Endothelial cell of umbilical vein (primary cell): ENCODE data around the gene ROMO1. TPM values are rescaled to one million over a fixed set of nuclear protein-coding genes. Genes with fewer than 3 reads are reported as not detected.

ENCODE experiments used
- BruUV-seq: library from RNA; stranded (reverse); fragments of 400-500 nt; replicated peaks from 2 replicates; lab custom pipeline; 2021; lab: Mats Ljungman, UMichigan
- CTCF ChIA-PET: fragments of 300-600, 350-600 bp; sonication (Branson Sonifier 250); formaldehyde crosslinking; loops from one replicate; lab custom pipeline; 2021; ENCODE audit warnings: antibody characterized with exemption, inconsistent platforms; lab: Charles Lee
- POLR2A ChIA-PET: fragments of 300-600, 350-600 bp; sonication (Branson Sonifier 250); formaldehyde crosslinking; loops from one replicate; lab custom pipeline; 2021; ENCODE audit warnings: antibody characterized with exemption, inconsistent platforms; lab: Charles Lee
- DNase-seq: peaks from one replicate; pipeline ENCODE4 v3.0.0-alpha.2; 2011; ENCODE audit warnings: low read depth, low spot score
- FAIRE-seq: peaks from 2 replicates; lab custom pipeline; 2011; peaks lifted over from hg19 to GRCh38; lab: Jason Lieb, UNC
- H2AFZ ChIP-seq: 2 replicates; pipeline ENCODE4 v1.6.0; 2012; ENCODE audit warnings: low read depth, low read length, control low read depth, inconsistent platforms
- H3K27ac ChIP-seq: 2 replicates; pipeline ENCODE4 v1.5.1; 2011; ENCODE audit warnings: low read depth, mild to moderate bottlenecking, control low read depth, low read length, moderate library complexity; ENCODE audit not compliant: insufficient read depth
- H3K27me3 ChIP-seq, 2 experiments: 2 replicates each; pipeline versions ENCODE4 v1.6.0 to v1.6.1; 2011; ENCODE audit warnings: low read length in 2 of 2, mixed read lengths in 1 of 2; ENCODE audit not compliant: control insufficient read depth in 2 of 2, insufficient read depth in 2 of 2
- H3K36me3 ChIP-seq, 2 experiments: 2 replicates in 1 of 2; 3 replicates in 1 of 2; pipeline ENCODE4 v1.5.1; 2011; ENCODE audit warnings: low read length in 2 of 2, mild to moderate bottlenecking in 1 of 2, moderate library complexity in 1 of 2; ENCODE audit not compliant: control insufficient read depth in 2 of 2, insufficient read depth in 2 of 2; ENCODE audit errors: extremely low read depth in 1 of 2
- H3K4me1 ChIP-seq: 3 replicates; pipeline ENCODE4 v1.5.1; 2011; ENCODE audit warnings: mild to moderate bottlenecking, low read length; ENCODE audit not compliant: control insufficient read depth, insufficient read depth; ENCODE audit errors: extremely low read depth
- H3K4me2 ChIP-seq: 2 replicates; pipeline ENCODE4 v1.6.1; 2011; ENCODE audit warnings: low read length, control low read depth, mixed read lengths; ENCODE audit not compliant: insufficient read depth
- H3K4me3 ChIP-seq, 3 experiments: fragments of 200-600 bp in 1 of 3; sonication (generic), shearing (Covaris generic) in 1 of 3; replicated peaks in 1 of 3; 2 replicates each; pipeline ENCODE4 v1.5.1; 2011 to 2016; ENCODE audit warnings: control low read depth in 3 of 3, low read length in 3 of 3, mild to moderate bottlenecking in 2 of 3, inconsistent platforms in 1 of 3, low read depth in 1 of 3, moderate library complexity in 1 of 3; ENCODE audit not compliant: insufficient read depth in 1 of 3
- H3K79me2 ChIP-seq: 2 replicates; pipeline ENCODE4 v1.6.0; 2012; ENCODE audit warnings: low read length, inconsistent platforms; ENCODE audit not compliant: control insufficient read depth, insufficient read depth
- H3K9ac ChIP-seq: replicated peaks from 2 replicates; pipeline ENCODE3; 2011; ENCODE audit warnings: low read length, control low read depth; ENCODE audit not compliant: insufficient read depth; ENCODE audit errors: extremely low read depth
- H3K9me1 ChIP-seq: replicated peaks from 3 replicates; pipeline ENCODE4 v1.6.0; 2011; ENCODE audit warnings: mild to moderate bottlenecking, low read length; ENCODE audit not compliant: control insufficient read depth, insufficient read depth; ENCODE audit errors: extremely low read depth
- H3K9me3 ChIP-seq: replicated peaks from 2 replicates; pipeline ENCODE4 v1.5.1; 2012; ENCODE audit warnings: low read length, inconsistent platforms; ENCODE audit not compliant: control insufficient read depth, insufficient read depth
- H4K20me1 ChIP-seq: replicated peaks from 2 replicates; pipeline ENCODE3; 2011; ENCODE audit warnings: mild to moderate bottlenecking, low read length; ENCODE audit not compliant: control insufficient read depth, insufficient read depth; ENCODE audit errors: extremely low read depth
- EZH2 ChIP-seq: IDR thresholded peaks from 2 replicates; pipeline ENCODE4 v1.6.1; 2012; ENCODE audit warnings: borderline replicate concordance, low read depth, mild to moderate bottlenecking, moderate library complexity, low read length, inconsistent platforms; ENCODE audit not compliant: severe bottlenecking
- FOS ChIP-seq: IDR thresholded peaks from 2 replicates; pipeline ENCODE4 v1.6.1; 2011; ENCODE audit warnings: mild to moderate bottlenecking, low read length, moderate library complexity, borderline replicate concordance; ENCODE audit not compliant: insufficient read depth
- GATA2 ChIP-seq: IDR thresholded peaks from 2 replicates; pipeline ENCODE4 v1.7.0; 2011; ENCODE audit warnings: low read depth, mild to moderate bottlenecking, moderate library complexity, mixed read lengths, low read length; ENCODE audit not compliant: insufficient read length, insufficient read depth
- JUN ChIP-seq: IDR thresholded peaks from 2 replicates; pipeline ENCODE4 v1.6.1; 2011; ENCODE audit warnings: borderline replicate concordance, low read depth; ENCODE audit not compliant: insufficient read length, insufficient read depth
- MYC ChIP-seq: IDR thresholded peaks from one replicate; pipeline ENCODE4 v1.6.1; 2011; ENCODE audit warnings: mild to moderate bottlenecking, low read depth, low read length
- POLR2A ChIP-seq: IDR thresholded peaks from 2 replicates; pipeline ENCODE4 v1.6.1; 2012; ENCODE audit warnings: low read depth, mild to moderate bottlenecking, control low read depth, low read length
- POLR2AphosphoS5 ChIP-seq: IDR thresholded peaks from 2 replicates; pipeline ENCODE4 v1.6.1; 2012; ENCODE audit warnings: low read depth, mild to moderate bottlenecking, control low read depth, low read length, moderate library complexity; ENCODE audit not compliant: insufficient read depth
- dilution Hi-C: fragments of 300-500 bp; cut with MboI; formaldehyde crosslinking; loops from one replicate; pipeline ENCODE4 v1.15.0; 2019; ENCODE audit warnings: low sequenced_read_pairs; ENCODE audit not compliant: extremely low pct_ligation_motif_present
- intact Hi-C: fragments of 100-400 bp; cut with micrococcal nuclease; formaldehyde crosslinking; loops from one replicate; pipeline ENCODE4 v1.10.0; 2022
- polyA plus RNA-seq, 4 experiments: library from polyadenylated mRNA; depleted of rRNA in 3 of 4; stranded (reverse) in 3 of 4; unstranded in 1 of 4; fragments of >200 nt; gene quantifications; 2 replicates each; pipeline versions ENCODE4 v1.2.1 to v1.2.3, GENCODE V29; 2011 to 2012; ENCODE audit warnings: missing spikeins in 1 of 4
- total RNA-seq: library from RNA; stranded (reverse); gene quantifications from 2 replicates; pipeline ENCODE4 v1.2.3, GENCODE V29; 2021
- TF ChIP-seq, protein P1 (sequence below): IDR thresholded peaks from 2 replicates; pipeline ENCODE4 v1.6.1; 2011; ENCODE audit not compliant: insufficient read depth, insufficient read length
- TF ChIP-seq, protein P2 (sequence below), 2 donors: IDR thresholded peaks; 1 replicate in 1 of 2; 2 replicates in 1 of 2; pipeline ENCODE4 v1.5.1; 2011; ENCODE audit warnings: low read length in 2 of 2, mild to moderate bottlenecking in 2 of 2, moderate library complexity in 2 of 2, control low read depth in 1 of 2, inconsistent platforms in 1 of 2, low read depth in 1 of 2; ENCODE audit not compliant: insufficient read depth in 1 of 2; ENCODE audit errors: extremely low read depth in 1 of 2

The ROMO1 gene
- total and polyA plus RNA-seq, 2 donors (not counting 3 experiments of a cell fraction or from before 2014, with no cell fraction given) = 174 to 1,099 TPM

DNA sequence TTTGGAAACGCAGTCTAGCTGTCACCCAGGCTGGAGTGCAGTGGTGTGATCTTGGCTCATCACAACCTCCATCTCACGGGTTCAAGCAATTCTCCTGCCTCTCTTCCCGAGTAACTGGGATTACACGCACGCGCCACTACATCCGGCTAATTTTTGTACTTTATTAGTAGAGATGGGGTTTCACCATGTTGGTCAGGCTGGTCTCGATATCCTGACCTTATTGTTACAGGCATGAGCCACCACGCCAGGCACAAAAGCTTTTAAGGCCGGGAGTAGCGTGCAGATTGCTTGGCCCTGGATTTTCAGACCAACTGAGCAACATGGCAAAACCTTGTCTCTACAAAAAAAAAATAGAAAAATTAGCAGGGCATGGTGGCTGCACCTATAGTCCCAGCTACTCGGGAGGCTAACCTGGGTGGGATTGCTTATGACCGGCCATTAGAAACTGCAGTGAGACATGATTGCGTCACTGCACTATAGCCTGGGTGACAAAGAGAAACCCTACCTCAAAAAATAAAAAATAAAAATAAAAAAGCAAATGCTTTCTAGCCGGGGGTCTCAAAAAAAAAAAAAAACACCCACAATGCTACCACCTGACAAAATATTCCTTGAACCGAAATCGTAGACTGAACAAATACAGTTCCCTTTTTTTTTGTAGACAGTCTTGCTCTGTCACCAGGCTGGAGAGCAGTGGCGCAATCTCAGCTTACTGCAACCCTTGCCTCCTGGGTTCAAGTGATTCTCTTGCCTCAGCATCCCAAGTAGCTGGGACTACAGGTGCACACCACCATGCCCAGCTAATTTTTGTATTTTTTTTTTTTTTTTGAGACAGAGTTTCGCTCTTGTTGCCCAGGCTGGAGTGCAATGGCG is 27.9 kb downstream of the ROMO1 start:
- H3K9me3 ChIP-seq = no peaks in the 10 kb centered on the region
- DNase-seq (no peak), FAIRE-seq (no peak)
- no peak overlapping the region for H3K4me3 ChIP-seq
- BruUV-seq = no TSS peak
- H2AFZ ChIP-seq = no peak overlapping the region
- no peak overlapping the region for H3K9ac ChIP-seq
- H4K20me1 ChIP-seq = peaks cover 14% of the 10 kb centered on the region
- dilution Hi-C loops = no loop called here
- peaks cover 40 to 57% of the 10 kb centered on the region in 2 experiments for H3K36me3 ChIP-seq
- no peak overlapping the region for H3K27ac ChIP-seq
- H3K79me2 ChIP-seq = peaks cover 85% of the 10 kb centered on the region
- CTCF ChIA-PET = interaction anchor here (0.6 to 1.5 kb wide), 4 partner anchors 15 to 157 kb away, joined by 3 to 4 read pairs (median 3); partner anchors contain the start of genes PHF20 and RBM39
- POLR2A ChIA-PET = interaction anchor here (0.6 kb wide), 1 partner anchor 69 kb away, joined by 4 read pairs; no protein-coding TSS in a partner anchor
- H3K4me2 ChIP-seq = no peak overlapping the region
- H3K9me1 ChIP-seq = no peaks in the 10 kb centered on the region
- TF ChIP-seq FOS = no peak
- no peak for TF ChIP-seq MYC
- H3K27me3 ChIP-seq = no peaks in the 10 kb centered on the region
- intact Hi-C loops = no loop called here
- no peaks in the 10 kb centered on the region for H3K4me1 ChIP-seq

DNA sequence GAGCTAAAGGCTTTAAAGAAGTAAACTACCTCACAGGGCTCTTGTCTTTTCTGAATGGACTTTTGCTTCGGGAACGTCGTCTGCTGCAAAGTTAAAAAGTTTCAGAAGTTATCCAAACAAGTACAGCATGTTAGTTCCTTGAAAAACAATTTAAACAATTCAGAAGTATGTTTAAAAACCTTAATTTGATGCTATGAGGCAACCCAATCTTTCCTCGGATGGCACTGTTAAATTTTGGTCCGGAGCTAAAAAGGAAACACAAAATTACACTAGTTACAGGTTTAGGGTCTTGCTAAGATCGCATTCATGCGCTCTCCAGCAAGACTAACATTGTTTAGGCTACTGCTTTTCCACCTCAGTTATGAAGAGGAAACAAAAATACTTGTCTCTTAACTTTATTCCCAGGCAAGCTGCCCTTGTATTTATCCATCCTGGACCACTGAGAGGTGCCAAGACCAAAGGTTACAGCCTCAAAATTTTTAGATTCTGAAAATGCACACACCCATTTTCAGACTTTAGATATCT is 30.1 kb downstream of the ROMO1 start:
- CTCF ChIA-PET = interaction anchor here (1.0 to 1.7 kb wide), 3 partner anchors 10 to 155 kb away, joined by 3 to 5 read pairs (median 4); no protein-coding TSS in a partner anchor
- dilution Hi-C loops = no loop called here
- POLR2A ChIA-PET = interaction anchor here (0.8 to 3.5 kb wide), 4 partner anchors 10 to 40 kb away, joined by 3 to 22 read pairs (median 3); partner anchors contain the start of gene RBM39
- no peak overlapping the region for H3K4me2 ChIP-seq
- H3K9me3 ChIP-seq = no peaks in the 10 kb centered on the region
- peaks cover 3% of the 10 kb centered on the region for H3K4me1 ChIP-seq
- TF ChIP-seq, protein P1, sequence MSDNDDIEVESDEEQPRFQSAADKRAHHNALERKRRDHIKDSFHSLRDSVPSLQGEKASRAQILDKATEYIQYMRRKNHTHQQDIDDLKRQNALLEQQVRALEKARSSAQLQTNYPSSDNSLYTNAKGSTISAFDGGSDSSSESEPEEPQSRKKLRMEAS = no peak
- TF ChIP-seq GATA2 (no peak), POLR2AphosphoS5 (no peak), POLR2A (no peak), FOS (no peak), EZH2 (no peak), MYC (no peak), JUN (no peak)
- TF ChIP-seq, protein P2, sequence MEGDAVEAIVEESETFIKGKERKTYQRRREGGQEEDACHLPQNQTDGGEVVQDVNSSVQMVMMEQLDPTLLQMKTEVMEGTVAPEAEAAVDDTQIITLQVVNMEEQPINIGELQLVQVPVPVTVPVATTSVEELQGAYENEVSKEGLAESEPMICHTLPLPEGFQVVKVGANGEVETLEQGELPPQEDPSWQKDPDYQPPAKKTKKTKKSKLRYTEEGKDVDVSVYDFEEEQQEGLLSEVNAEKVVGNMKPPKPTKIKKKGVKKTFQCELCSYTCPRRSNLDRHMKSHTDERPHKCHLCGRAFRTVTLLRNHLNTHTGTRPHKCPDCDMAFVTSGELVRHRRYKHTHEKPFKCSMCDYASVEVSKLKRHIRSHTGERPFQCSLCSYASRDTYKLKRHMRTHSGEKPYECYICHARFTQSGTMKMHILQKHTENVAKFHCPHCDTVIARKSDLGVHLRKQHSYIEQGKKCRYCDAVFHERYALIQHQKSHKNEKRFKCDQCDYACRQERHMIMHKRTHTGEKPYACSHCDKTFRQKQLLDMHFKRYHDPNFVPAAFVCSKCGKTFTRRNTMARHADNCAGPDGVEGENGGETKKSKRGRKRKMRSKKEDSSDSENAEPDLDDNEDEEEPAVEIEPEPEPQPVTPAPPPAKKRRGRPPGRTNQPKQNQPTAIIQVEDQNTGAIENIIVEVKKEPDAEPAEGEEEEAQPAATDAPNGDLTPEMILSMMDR (IDR thresholded peaks at IDR 0.05; ENCODE audit: extremely low read depth in 1 of 2, insufficient read depth in 1 of 2, low read depth in 1 of 2, low read length in 2 of 2) = no peak
- BruUV-seq = no TSS peak
- H3K9me1 ChIP-seq = no peaks in the 10 kb centered on the region
- H3K27me3 ChIP-seq = no peaks in the 10 kb centered on the region
- peaks cover 88% of the 10 kb centered on the region for H3K79me2 ChIP-seq
- H2AFZ ChIP-seq = no peak overlapping the region
- FAIRE-seq = no peak
- DNase-seq = no peak
- peaks cover 40 to 52% of the 10 kb centered on the region in 2 experiments for H3K36me3 ChIP-seq
- peaks cover 23% of the 10 kb centered on the region for H4K20me1 ChIP-seq
- intact Hi-C loops = no loop called here
- no peak overlapping the region for H3K27ac ChIP-seq
- H3K4me3 ChIP-seq = no peak overlapping the region
- H3K9ac ChIP-seq = no peak overlapping the region
